HG03432 (cell line): ENCODE data around the gene ASB10.

ENCODE experiments used
- ATAC-seq: cut with Tn5 transposase; IDR thresholded peaks from one replicate; pipeline ENCODE4 v1.9.1; 2021; ENCODE audit warnings: mild to moderate bottlenecking, moderate library complexity; ENCODE audit not compliant: unreplicated experiment

ASB10 gene

GRCh38 chr7:151186640-151187408 is at the start of gene ASB10:
Gene ASB10, minus strand, starts transcription at chr7:151187250. Its CDS starts 120 bp downstream, at chr7:151187130.
- no peak for ATAC-seq

GRCh38 chr7:151236406-151236805 is 49.4 kb upstream of the ASB10 start:
- no peak for ATAC-seq

- no peak for ATAC-seq
These were observed 48.2 kb upstream of the ASB10 start for GRCh38 chr7:151235091-151235787.

GRCh38 chr7:151233804-151234203 is 46.8 kb upstream of the ASB10 start:
- ATAC-seq: no peak

GRCh38 chr7:151232917-151233701 is 46.1 kb upstream of the ASB10 start:
- peak; percentile 42 for ATAC-seq

- ATAC-seq: peak; percentile 97
These were observed 45.3 kb upstream of the ASB10 start, which contains the start of gene CHPF2 for GRCh38 chr7:151232091-151232916. Gene CHPF2, plus strand, starts transcription at chr7:151232483. Its CDS starts 1,529 bp downstream, at chr7:151234012.

- no peak for ATAC-seq
These were observed 44.0 kb upstream of the ASB10 start for GRCh38 chr7:151231080-151231479.

GRCh38 chr7:151229249-151229648 is 42.2 kb upstream of the ASB10 start:
- ATAC-seq: no peak

- no peak for ATAC-seq
These were observed 41.2 kb upstream of the ASB10 start for GRCh38 chr7:151228024-151228866.

GRCh38 chr7:151226875-151227782 is 40.1 kb upstream of the ASB10 start, which contains the start of gene ABCF2:
Gene ABCF2, minus strand, starts transcription at chr7:151227205. Its CDS starts 747 bp downstream, at chr7:151226458.
- peak; percentile 100 for ATAC-seq

GRCh38 chr7:151226560-151226874 is 39.5 kb upstream of the ASB10 start:
- peak; percentile 13 for ATAC-seq

- no peak for ATAC-seq
These were observed 39.0 kb upstream of the ASB10 start for GRCh38 chr7:151225948-151226510.

GRCh38 chr7:151223728-151224127 is 36.7 kb upstream of the ASB10 start:
- no peak for ATAC-seq

- ATAC-seq: no peak
These were observed 31.1 kb upstream of the ASB10 start for GRCh38 chr7:151218170-151218569.

GRCh38 chr7:151215396-151215795 is 28.3 kb upstream of the ASB10 start:
- no peak for ATAC-seq

- ATAC-seq: no peak
These were observed 26.8 kb upstream of the ASB10 start for GRCh38 chr7:151213826-151214225.

GRCh38 chr7:151212626-151213025 is 25.6 kb upstream of the ASB10 start:
- no peak for ATAC-seq

- ATAC-seq: no peak
These were observed 24.2 kb upstream of the ASB10 start for GRCh38 chr7:151211155-151211772.
